Renal pelvis (tissue), 4 donors: Measurements from ENCODE around the gene TAF1A. TPM values are rescaled to one million over a fixed set of nuclear protein-coding genes. Genes with fewer than 3 reads are reported as not detected.

Experiments
- DNase-seq: peaks from one replicate; pipeline ENCODE4 v3.0.0-alpha.2; 2013
- polyA plus RNA-seq, 3 donors: library from polyadenylated mRNA; unstranded; fragments of 120-200 nt; gene quantifications; one replicate each; pipeline ENCODE4 v1.2.1, GENCODE V29; 2013; ENCODE audit not compliant: insufficient read length in 3 of 3

Gene TAF1A
- polyA plus RNA-seq, 3 donors, result 13.7 to 20.1 (median 17.4) TPM

DNA sequence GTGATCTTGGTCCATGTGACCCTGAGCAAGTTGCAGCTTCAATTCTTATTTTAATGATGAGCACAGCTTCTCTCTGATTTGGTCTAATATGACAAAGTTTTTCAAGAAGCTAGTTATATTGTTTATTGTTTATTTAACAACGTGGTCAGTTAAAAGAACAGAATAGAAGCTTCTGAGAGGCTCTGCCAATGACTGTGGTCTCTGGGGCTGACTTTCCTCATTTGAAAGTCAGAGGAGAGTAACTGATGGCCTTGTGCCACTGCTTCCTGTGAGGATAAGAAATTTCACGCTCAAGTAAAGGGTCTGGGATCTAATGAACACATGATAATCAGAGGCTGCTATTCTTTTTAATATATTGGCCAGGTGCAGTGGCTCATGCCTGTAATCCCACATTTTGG is 49.1 kb downstream of the TAF1A start:
- no peak for DNase-seq

DNA sequence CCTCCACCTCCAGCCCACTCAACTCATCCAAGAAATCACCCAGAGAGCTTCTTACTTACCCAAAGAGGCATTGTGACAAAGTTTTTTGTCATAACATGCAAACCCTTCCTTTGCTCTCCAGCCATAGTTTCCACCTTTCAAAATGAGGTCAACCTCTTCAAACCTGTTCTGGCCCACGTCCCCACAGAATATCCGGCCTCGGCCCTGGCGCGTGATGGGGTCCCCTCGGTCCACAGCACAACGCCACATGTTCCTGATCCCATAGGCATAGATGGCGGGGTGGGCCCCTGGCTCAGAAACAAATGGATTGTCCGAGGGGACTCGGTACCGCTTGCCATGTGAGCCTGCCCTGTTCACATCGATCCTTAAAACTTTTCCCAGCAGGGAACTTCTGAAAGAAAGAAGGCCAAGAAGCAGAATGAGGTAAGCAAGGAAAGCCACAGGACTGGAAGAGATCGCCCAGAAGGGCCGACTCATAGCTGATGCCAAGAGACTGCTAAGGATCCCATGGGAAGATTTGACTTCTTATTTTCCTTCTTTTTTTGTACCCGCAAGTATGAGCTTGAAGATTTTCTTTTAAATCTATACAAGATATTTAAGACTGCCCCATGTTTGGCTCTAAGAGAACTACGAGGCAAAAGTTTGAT is 49.7 kb downstream of the TAF1A start:
- no peak for DNase-seq

DNA sequence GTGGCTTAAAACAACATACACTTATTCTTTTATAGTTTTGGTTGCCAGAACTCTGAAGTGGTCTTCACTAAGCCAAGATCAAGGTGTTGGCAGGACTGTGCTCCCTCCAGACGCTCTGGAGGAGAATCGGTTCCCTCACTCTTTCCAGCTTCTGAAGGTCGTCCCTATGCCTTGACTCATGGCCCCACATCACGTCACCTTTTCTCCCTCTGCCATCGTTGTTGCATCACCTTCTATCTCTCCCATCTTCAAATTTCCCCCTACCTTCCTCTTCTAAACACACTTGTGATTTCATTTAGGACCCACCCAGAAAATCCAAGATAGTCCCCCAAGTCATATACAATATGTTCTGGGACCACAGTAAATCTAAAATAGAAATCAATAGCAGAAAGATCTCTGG is 54.3 kb downstream of the TAF1A start:
- DNase-seq, result no peak

DNA sequence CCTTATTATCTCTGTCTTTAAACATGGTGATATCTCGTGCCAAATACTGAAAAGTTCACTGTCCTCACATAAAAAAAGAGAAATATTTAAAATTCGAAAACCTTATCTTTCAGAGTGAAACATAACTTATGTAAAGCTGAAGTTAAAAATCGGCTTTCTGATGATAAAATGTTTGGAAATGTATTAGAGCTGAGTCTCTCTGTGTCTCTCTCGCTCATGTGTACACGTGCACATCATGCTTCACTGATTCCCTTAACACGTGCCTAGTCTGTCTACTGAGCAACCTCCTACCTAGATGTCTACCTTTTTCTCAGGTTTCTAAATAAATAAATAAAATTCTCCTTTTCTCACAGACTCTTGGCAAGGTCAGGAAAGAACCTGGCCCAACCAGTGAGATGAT is 58.9 kb downstream of the TAF1A start:
- DNase-seq, result no peak

DNA sequence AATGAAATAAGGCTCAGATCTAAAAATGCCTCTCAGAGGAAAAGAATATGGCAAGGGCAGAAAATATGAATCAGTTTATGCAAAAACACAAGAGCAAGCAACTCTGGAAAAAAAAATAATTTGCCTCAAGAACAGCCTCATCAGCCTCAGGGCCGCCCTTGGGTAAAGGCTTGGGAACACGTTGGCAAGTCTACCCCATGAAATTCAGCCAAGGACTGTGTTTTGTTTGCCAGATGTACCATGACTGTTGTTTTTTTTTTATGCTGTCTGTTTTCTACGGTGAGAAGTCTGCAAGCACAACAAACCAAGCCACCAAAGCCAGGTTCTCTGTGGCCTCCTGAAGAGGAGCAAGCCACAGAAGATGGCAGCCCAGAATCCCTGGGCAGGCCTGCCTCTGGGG is 59.8 kb downstream of the TAF1A start:
- no peak for DNase-seq

DNA sequence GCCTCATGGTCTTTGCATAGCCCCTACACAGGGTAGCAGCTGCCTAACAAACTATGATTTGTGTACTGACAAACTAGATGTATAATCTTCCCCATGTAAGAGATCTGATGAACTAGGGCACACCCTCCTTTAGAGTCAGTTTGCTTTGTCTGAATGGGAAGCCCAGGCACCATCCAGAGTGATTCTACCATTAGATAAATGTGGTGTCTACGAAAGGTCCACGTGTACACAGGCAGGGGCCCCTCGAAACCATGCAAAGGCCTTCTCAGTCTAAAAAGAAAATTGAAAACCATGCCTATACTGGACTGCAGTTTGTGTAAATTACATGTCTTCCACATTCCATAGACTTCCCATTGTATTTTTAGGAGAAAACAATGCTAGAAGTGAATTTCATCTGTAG is 60.6 kb downstream of the TAF1A start:
- no peak for DNase-seq

DNA sequence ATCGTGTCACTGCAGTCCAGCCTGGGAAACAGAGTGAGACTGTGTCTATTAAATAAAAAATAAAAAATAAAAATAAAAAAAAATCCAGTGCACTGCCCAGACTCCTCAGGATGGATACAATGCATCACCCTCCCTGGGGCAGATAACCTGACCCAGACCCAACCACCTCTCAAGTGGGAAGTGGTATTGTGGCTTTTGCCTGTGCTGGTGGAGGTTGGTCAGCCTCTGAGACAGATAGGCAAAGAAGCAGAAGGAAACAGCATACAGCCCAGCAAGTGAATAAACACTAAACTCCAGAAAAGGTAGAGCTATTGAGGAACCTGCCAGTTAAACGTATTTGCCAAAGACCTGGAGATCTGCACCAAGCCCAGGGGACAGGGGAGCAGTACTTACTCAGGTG is 63.8 kb downstream of the TAF1A start:
- DNase-seq, result no peak

DNA sequence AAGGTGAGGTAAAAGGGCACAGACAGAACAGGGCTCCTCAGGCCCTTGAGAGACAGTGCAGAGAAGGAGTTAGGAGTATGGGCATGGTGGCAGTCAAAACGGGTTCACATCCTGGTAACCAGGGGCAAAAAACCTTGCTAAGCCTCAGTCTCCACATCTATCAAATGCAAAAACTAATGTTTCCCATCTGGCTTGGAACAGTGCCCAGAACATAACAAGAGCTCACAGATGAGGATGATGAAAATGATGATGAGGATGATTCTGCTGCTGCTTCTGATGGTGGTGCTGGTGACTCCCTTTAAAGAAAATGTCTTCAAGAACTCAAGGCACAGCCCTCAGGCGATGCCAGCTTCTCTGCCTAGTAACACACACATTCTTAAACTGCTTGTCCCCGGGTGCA is 65.9 kb downstream of the TAF1A start:
- DNase-seq, result no peak

DNA sequence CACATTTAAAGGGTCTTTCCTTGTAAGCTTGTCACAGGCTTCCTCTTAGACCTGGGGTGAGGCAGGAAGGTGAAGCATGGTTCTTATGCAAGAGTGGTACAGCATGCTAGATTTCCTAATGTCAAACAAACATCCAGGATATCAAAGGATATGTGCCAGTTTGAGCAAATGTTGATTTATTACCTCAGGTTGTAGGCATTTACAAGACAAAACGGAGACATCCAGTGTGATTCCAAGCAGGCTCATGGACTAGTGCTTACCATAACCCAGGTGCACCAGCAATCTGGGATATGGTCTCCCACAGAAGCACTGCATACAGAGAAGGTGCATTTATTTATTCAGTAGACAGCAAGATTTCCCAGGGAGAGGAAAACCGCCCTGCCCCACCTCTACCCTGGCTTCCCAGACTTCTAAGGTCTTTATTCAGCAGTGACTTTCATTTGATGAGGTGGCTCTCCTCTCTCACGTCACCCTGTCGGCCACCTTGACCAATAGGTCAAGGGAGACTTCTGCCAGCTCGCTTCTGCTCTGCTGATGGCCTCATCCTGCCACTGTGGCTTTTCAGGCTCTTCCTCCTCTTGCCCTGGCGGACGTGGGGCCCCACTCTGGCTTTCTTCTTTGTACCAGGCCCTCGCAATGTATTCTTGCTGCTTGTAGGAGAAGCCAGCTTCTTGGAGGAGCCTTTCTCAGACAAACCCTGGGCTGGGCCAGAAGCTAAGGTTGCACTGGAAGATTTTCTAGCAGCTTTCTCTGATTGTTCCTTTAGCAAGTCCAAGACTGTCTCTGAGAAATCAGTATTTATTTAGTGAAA is 67.4 kb downstream of the TAF1A start:
- no peak for DNase-seq

DNA sequence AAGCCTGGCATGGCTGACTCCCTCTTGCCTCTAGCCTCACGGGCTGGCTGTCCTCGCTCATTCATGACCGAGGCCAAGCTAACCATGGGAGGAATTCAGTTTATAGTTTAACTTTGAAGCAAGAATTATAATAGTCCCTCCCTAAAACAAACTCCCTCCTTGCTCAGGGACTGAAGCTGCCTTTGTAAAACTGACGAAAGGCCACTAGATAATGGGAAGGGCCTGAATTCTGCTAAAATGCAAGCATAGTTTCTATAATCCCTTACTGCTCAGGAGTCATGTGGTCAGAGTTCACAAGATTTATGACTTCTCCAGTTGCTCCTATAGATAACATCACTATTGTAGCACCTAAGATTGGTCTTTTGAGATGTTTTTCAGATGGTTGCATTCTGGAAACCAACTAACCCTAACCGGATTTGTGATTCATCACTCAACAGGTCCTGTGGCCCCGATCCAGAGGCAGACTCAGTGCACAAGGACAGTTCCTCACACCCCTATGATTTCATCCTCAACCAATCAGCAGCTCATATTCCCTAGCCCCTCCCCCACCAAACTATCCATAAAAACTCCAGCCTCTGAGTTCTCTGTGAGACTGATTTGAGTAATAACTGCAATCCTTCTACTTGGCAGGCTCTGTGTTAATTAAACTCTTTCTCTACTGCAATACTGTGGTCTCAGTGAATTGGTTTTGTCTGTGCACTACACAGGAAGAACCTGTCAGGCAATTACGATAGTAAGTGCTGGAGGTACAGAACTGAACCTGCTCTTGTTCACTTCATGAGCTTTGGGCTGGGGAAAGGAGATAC is 68.2 kb downstream of the TAF1A start:
- DNase-seq, result peak; percentile 62

Other genes starting within 250 kb of the TAF1A start
- 1 to 10 TPM in 2 of 3 donors, under 1 TPM in 1; 0.51 to 2.0 (median 1.3) TPM for gene HHIPL2, start 41.8 kb downstream of the TAF1A start, polyA plus RNA-seq
- 10 to 100 TPM; 60.0 to 88.9 (median 78.6) TPM for gene MIA3, start 28.2 kb upstream of the TAF1A start, polyA plus RNA-seq
- 10 to 100 TPM; 63.0 to 67.3 (median 65.1) TPM for gene AIDA, start 122.6 kb upstream of the TAF1A start, polyA plus RNA-seq
- 10 to 100 TPM; 32.4 to 46.2 (median 42.6) TPM for gene BROX, start 122.6 kb upstream of the TAF1A start, polyA plus RNA-seq
- gene FAM177B, start 147.3 kb upstream of the TAF1A start, polyA plus RNA-seq, result under 1 TPM; 0.13 to 0.71 (median 0.36) TPM
- 10 to 100 TPM; 14.2 to 17.4 (median 16.4) TPM for gene DISP1, start 225.1 kb upstream of the TAF1A start, polyA plus RNA-seq